Aorta (tissue), 5 donors: Measurements from ENCODE around the gene KANSL2. TPM values are rescaled to one million over a fixed set of nuclear protein-coding genes. Genes with fewer than 3 reads are reported as not detected.
"Not testable (repeated sequence)": the region's sequence is repeated elsewhere in the genome, so short reads cannot be mapped to it uniquely, and the experiment has no call there.

Source experiments
- ATAC-seq: fragments of 200-7000 bp; cut with Tn5 transposase; one replicate; pipeline ENCODE4 v1.9.1; 2022; ENCODE audit warnings: moderate library complexity; ENCODE audit not compliant: low FRiP score
- DNase-seq, 2 donors: peaks; one replicate each; pipeline ENCODE4 v3.0.0-alpha.2; 2020
- H3K27ac ChIP-seq, 2 donors: one replicate each; pipeline ENCODE4 v1.5.1; 2013; ENCODE audit warnings: low read length in 2 of 2, mild to moderate bottlenecking in 2 of 2, moderate library complexity in 2 of 2, control low read depth in 1 of 2, inconsistent platforms in 1 of 2, low read depth in 1 of 2
- H3K27me3 ChIP-seq, 2 donors: one replicate each; pipeline ENCODE4 v1.6.1; 2013; ENCODE audit warnings: control low read depth in 1 of 2, low read length in 1 of 2, mild to moderate bottlenecking in 1 of 2, moderate library complexity in 1 of 2; ENCODE audit not compliant: insufficient read depth in 2 of 2, control insufficient read depth in 1 of 2
- H3K36me3 ChIP-seq, 2 donors: one replicate each; pipeline ENCODE4 v1.6.1; 2013; ENCODE audit warnings: control low read depth in 1 of 2, low read length in 1 of 2, mild to moderate bottlenecking in 1 of 2; ENCODE audit not compliant: insufficient read depth in 2 of 2, control insufficient read depth in 1 of 2
- H3K4me1 ChIP-seq, 2 donors: one replicate each; pipeline ENCODE4 v1.6.1; 2013; ENCODE audit warnings: low read length in 2 of 2, control low read depth in 1 of 2, mild to moderate bottlenecking in 1 of 2, moderate library complexity in 1 of 2; ENCODE audit not compliant: insufficient read depth in 2 of 2, control insufficient read depth in 1 of 2
- H3K4me3 ChIP-seq, 2 donors: one replicate each; pipeline ENCODE4 v1.5.1; 2013; ENCODE audit warnings: low read length in 2 of 2, control low read depth in 1 of 2, mild to moderate bottlenecking in 1 of 2
- H3K9me3 ChIP-seq: one replicate; pipeline ENCODE4 v1.6.1; 2013; ENCODE audit warnings: mild to moderate bottlenecking, low read length; ENCODE audit not compliant: control insufficient read depth
- WGBS, 2 donors: extraction: QIAGEN DNeasy Blood & Tissue Kit; methylation state at CpG; one replicate each; pipeline ENCODE4 v1.1.7; 2013; 5-methylcytosine and 5-hydroxymethylcytosine counted together
- intact Hi-C, 2 donors: fragments of 100-400 bp; cut with DNase I; formaldehyde crosslinking; loops; one replicate each; pipeline versions ENCODE4 v1.14.2 to v1.15.0; 2022
- polyA plus RNA-seq, 2 donors: library from polyadenylated mRNA; stranded (reverse); fragments of 200-250 nt; gene quantifications; one replicate each; pipeline ENCODE4 v1.2.3, GENCODE V29; 2013
- total RNA-seq, 2 donors: library from RNA; stranded (reverse); fragmentation: NEBNext Ultra II Directional; extraction: Animal tissue kit (Norgen Biotek cat#: 25700); gene quantifications; one replicate each; pipeline ENCODE4 v1.2.1, GENCODE V29; 2021
- donor health status: healthy with polysubstance abuse.
- donor health status: Bipolar disorder and iron deficiency.
- donor health status: DM: no; HTN: no; CAD: no.
- donor health status: DM: no; HTN: no; CAD: no.
- donor health status: DM: yes; HTN: yes; CAD: no.

Gene KANSL2
- total and polyA plus RNA-seq, 4 donors = 18.7 to 31.0 (median 24.5) TPM

DNA sequence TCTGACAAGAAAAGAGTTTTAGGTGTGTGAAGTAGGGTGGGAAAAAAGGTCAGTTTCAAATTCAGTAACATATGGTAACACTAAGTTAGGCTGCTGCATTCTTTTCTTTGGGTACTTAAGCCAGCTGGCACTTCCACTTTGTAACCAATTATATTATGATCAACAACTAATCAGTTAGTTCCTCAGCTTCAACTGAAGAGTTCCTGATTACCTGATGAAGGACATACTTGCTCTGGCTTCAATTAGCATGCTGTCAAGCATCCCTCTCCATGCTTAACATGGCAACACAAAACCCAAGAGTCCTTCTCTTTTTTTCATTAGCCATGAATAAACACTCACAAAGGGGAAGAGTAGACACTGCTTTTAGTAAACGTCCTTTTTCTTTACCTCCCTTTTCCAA lies 6.8 kb upstream of the KANSL2 start:
- 60 to 62% methylated on average over 1 of the region's 1 CpG for WGBS, 2 donors
- no peaks in the 10 kb centered on the region for H3K9me3 ChIP-seq
- intact Hi-C loops = no loop called here

DNA sequence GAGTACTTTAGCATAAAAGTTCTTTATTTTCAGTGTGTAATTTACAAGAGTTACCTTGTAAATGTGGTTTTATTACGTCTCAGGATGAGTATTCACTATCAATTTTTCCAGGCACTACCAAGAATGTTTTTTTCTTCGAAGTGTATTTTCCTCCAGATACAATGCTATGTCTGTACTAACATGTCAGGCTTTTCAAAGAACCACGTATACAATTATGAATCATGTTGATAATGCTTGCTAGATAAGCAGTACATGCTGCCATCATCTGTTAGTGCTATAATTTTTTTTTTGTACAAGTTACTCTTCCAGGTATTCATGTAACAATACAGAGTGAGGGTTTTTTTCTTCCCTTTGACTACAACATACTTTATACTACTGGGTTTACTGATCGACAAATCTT lies 5.6 kb upstream of the KANSL2 start:
- 80 to 85% methylated on average over 4 of the region's 4 CpGs for WGBS, 2 donors
- H3K36me3 ChIP-seq = peaks cover 0 to 2% of the 10 kb centered on the region in 2 donors
- peaks cover 0 to 2% of the 10 kb centered on the region in 2 donors for H3K4me1 ChIP-seq
- intact Hi-C loops = no loop called here
- DNase-seq (no peak), ATAC-seq (no peak)
- no peaks in the 10 kb centered on the region for H3K27me3 ChIP-seq
- no peak overlapping the region for H3K27ac ChIP-seq
- no peaks in the 10 kb centered on the region for H3K9me3 ChIP-seq
- H3K4me3 ChIP-seq = no peak overlapping the region

More for the DNA sequence above, 6.8 kb upstream of the KANSL2 start:
- DNase-seq (no peak), ATAC-seq (no peak)
- peaks cover 5 to 10% of the 10 kb centered on the region in 2 donors for H3K36me3 ChIP-seq
- H3K4me1 ChIP-seq = peaks cover 0 to 2% of the 10 kb centered on the region in 2 donors
- no peaks in the 10 kb centered on the region for H3K27me3 ChIP-seq
- H3K4me3 ChIP-seq = no peak overlapping the region
- H3K27ac ChIP-seq = no peak overlapping the region

GRCh38 chr12:48686615-48687334 lies 4.7 kb upstream of the KANSL2 start:
- H3K27me3 ChIP-seq = no peaks in the 10 kb centered on the region
- DNase-seq = no peak
- intact Hi-C loops = no loop called here
- ATAC-seq = no peak
- no peak overlapping the region for H3K4me3 ChIP-seq
- H3K36me3 ChIP-seq = peaks cover 0 to 2% of the 10 kb centered on the region in 2 donors
- 91 to 93% methylated on average over 6 of the region's 6 CpGs for WGBS, 2 donors
- H3K9me3 ChIP-seq = no peaks in the 10 kb centered on the region
- no peaks in the 10 kb centered on the region for H3K4me1 ChIP-seq
- H3K27ac ChIP-seq = no peak overlapping the region

- Histone ChIP-seq H3K36me3 (peaks cover 0 to 2% of the 10 kb centered on the region in 2 donors), H3K4me3 (no peak overlapping the region), H3K9me3 (no peaks in the 10 kb centered on the region), H3K4me1 (no peaks in the 10 kb centered on the region), H3K27me3 (no peaks in the 10 kb centered on the region), H3K27ac (no peak overlapping the region)
- ATAC-seq (no peak), DNase-seq (no peak)
- WGBS, 2 donors = 46 to 57% methylated on average over 3 of the region's 3 CpGs
- intact Hi-C loops = no loop called here
Observed at GRCh38 chr12:48686037-48686595, 4.1 kb upstream of the KANSL2 start.

- intact Hi-C loops = no loop called here
- no peak for ATAC-seq
- WGBS, 2 donors = 85 to 88% methylated on average over 4 of the region's 4 CpGs
Observed at GRCh38 chr12:48683534-48683933, 1.5 kb upstream of the KANSL2 start.

DNA sequence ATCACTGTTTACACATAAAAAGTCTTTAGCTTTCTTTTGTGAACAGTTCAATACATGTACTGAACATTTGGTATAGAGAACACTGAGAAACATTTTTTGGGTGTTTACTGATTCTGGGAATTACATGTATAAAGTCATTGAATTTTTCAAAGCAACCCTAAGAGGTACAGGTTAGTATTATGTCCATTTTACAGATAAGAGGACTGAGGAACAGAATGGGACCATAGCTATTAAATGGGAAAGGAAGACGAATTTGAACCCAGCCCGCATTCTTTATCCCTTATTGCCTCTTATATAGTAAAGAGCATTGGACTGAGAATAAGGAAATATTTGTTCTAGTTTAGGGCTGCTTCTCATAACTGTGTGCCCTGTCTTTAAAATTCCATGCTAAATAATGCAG lies 889 bp upstream of the KANSL2 start:
- ATAC-seq (no peak), DNase-seq (no peak)
- intact Hi-C loops = loop anchor here in 1 of 2 donors (1.0 kb wide), 1 partner anchor 33 kb away; the partner anchor contains the start of gene CCNT1
- Histone ChIP-seq H3K27ac (no peak overlapping the region), H3K4me3 (no peak overlapping the region), H3K36me3 (peaks cover 0 to 2% of the 10 kb centered on the region in 2 donors), H3K9me3 (no peaks in the 10 kb centered on the region), H3K4me1 (peaks cover 2 to 3% of the 10 kb centered on the region in 2 donors), H3K27me3 (no peaks in the 10 kb centered on the region)
- 81 to 85% methylated on average over 2 of the region's 2 CpGs for WGBS, 2 donors

More at GRCh38 chr12:48683534-48683933, 1.5 kb upstream of the KANSL2 start:
- DNase-seq = no peak
- no peaks in the 10 kb centered on the region for H3K9me3 ChIP-seq
- no peak overlapping the region for H3K4me3 ChIP-seq
- no peak overlapping the region for H3K27ac ChIP-seq
- H3K27me3 ChIP-seq = no peaks in the 10 kb centered on the region
- peaks cover 2 to 3% of the 10 kb centered on the region in 2 donors for H3K4me1 ChIP-seq
- H3K36me3 ChIP-seq = peaks cover 0 to 2% of the 10 kb centered on the region in 2 donors

DNA sequence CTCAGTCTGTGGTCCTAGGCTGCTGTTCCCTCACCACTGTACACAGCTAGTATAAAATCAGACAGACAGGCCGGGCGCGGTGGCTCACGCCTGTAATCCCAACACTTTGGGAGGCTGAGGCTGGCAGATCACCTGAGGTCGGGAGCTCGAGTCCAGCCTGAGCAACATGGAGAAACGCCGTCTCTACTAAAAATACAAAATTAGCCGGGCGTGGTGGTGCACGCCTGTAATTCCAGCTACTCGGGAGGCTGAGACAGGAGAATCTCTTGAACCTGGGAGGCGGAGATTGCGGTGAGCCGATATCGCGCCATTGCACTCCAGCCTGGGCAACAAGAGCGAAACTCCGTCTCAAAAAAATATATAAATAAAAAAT lies 481 bp upstream of the KANSL2 start:
- not testable (repeated sequence) for H3K4me1 ChIP-seq, H3K9me3 ChIP-seq, ATAC-seq, DNase-seq, H3K27ac ChIP-seq, H3K27me3 ChIP-seq, H3K36me3 ChIP-seq
- peak overlapping the region; percentile 16 to 55 for H3K4me3 ChIP-seq
- intact Hi-C loops = loop anchor here in 1 of 2 donors (1.0 kb wide), 1 partner anchor 34 kb away; the partner anchor contains the start of gene CCNT1
- 18 to 19% methylated on average over 19 of the region's 19 CpGs for WGBS, 2 donors

DNA sequence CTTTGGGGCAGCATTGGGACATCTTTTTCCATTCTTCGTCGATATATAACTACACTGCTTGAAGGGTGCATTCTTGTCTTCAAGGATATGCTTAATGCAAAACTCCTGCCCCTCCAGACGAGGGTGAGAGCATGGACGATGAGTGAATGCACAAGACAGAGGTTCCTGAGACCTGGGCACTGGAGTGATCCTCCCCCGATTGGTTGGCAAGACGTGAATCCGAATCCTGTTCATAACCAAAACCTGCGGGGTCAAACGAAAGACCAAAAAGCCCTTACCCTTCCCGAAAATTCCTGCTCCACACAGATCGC lies 684 bp downstream of the KANSL2 start:
- ATAC-seq = no peak
- 0% methylated on average over 11 of the region's 11 CpGs for WGBS, 2 donors
- H3K27ac ChIP-seq = peak overlapping the region in 1 of 2 donors; percentile 83
- H3K4me1 ChIP-seq = peaks cover 2 to 5% of the 10 kb centered on the region in 2 donors
- intact Hi-C loops = no loop called here
- peaks cover 0 to 2% of the 10 kb centered on the region in 2 donors for H3K36me3 ChIP-seq
- H3K4me3 ChIP-seq = peak overlapping the region; percentile 33 to 83
- DNase-seq = no peak
- H3K9me3 ChIP-seq = no peaks in the 10 kb centered on the region
- H3K27me3 ChIP-seq = no peaks in the 10 kb centered on the region

- intact Hi-C loops = no loop called here
- Histone ChIP-seq H3K4me1 (peaks cover 2 to 5% of the 10 kb centered on the region in 2 donors), H3K27me3 (no peaks in the 10 kb centered on the region), H3K36me3 (peaks cover 0 to 2% of the 10 kb centered on the region in 2 donors), H3K4me3 (peak overlapping the region; percentile 33 to 83), H3K27ac (no peak overlapping the region), H3K9me3 (no peaks in the 10 kb centered on the region)
- ATAC-seq (no peak), DNase-seq (no peak)
- 75 to 83% methylated on average over 13 of the region's 13 CpGs for WGBS, 2 donors
Observed at GRCh38 chr12:48680861-48681260, 1.2 kb downstream of the KANSL2 start.
